H1 (cell line): ENCODE results near the gene RAB5B. TPM values are rescaled to one million over a fixed set of nuclear protein-coding genes. Genes with fewer than 3 reads are reported as not detected.

Source experiments
- CTCF ChIP-seq, 3 experiments: IDR thresholded peaks; 1 replicate in 2 of 3; 2 replicates in 1 of 3; pipeline versions ENCODE4 v1.5.1 to v1.6.1; 2011; ENCODE audit warnings: low read length in 3 of 3, mild to moderate bottlenecking in 3 of 3, inconsistent platforms in 2 of 3, low read depth in 1 of 3, moderate library complexity in 1 of 3; ENCODE audit not compliant: insufficient read depth in 1 of 3; ENCODE audit errors: control extremely low read depth in 1 of 3
- GABPA ChIP-seq: IDR thresholded peaks from 2 replicates; pipeline ENCODE4 v1.6.1; 2011; ENCODE audit warnings: mild to moderate bottlenecking, low read length, moderate library complexity, borderline replicate concordance; ENCODE audit not compliant: insufficient read depth
- HDAC6 ChIP-seq: IDR thresholded peaks from one replicate; pipeline ENCODE4 v1.7.1; 2012; ENCODE audit warnings: low read depth, mild to moderate bottlenecking, inconsistent platforms, low read length, moderate library complexity
- MAX ChIP-seq: IDR thresholded peaks from 2 replicates; pipeline ENCODE4 v1.6.1; 2012; ENCODE audit warnings: inconsistent platforms
- POLR2AphosphoS5 ChIP-seq: IDR thresholded peaks from 2 replicates; pipeline ENCODE4 v1.6.1; 2011; ENCODE audit warnings: low read depth, low read length
- SIN3A ChIP-seq, 2 experiments: IDR thresholded peaks in 1 of 2; conservative IDR thresholded peaks in 1 of 2; 2 replicates each; pipeline ENCODE4 v1.6.1; 2011 to 2012; ENCODE audit warnings: low read length in 2 of 2, improper control_type of control experiment in 1 of 2, low read depth in 1 of 2, mild to moderate bottlenecking in 1 of 2
- SIRT6 ChIP-seq: IDR thresholded peaks from one replicate; pipeline ENCODE4 v1.7.1; 2012; ENCODE audit warnings: low read length, inconsistent platforms
- TEAD4 ChIP-seq: IDR thresholded peaks from 2 replicates; pipeline ENCODE4 v1.6.1; 2012; ENCODE audit warnings: low read depth, low read length, inconsistent platforms, mixed read lengths
- USF2 ChIP-seq: IDR thresholded peaks from 2 replicates; pipeline ENCODE4 v1.6.1; 2011; ENCODE audit warnings: low read length, improper control_type of control experiment
- polyA plus RNA-seq, 7 experiments: library from polyadenylated mRNA; depleted of rRNA in 3 of 7; stranded (reverse) in 5 of 7; unstranded in 2 of 7; fragments of >200 nt in 5 of 7; fragments of 200-250 nt in 2 of 7; gene quantifications; 1 replicate in 5 of 7; 2 replicates in 1 of 7; 4 replicates in 1 of 7; pipeline versions ENCODE4 v1.2.1 to v1.2.3, GENCODE V29; 2011 to 2013; ENCODE audit warnings: missing spikeins in 2 of 7, mixed read lengths in 2 of 7
- total RNA-seq: library from RNA; stranded (reverse); fragmentation: NEBNext Ultra II Directional; extraction: Animal tissue kit (Norgen Biotek cat#: 25700); gene quantifications from 2 replicates; pipeline ENCODE4 v1.2.1, GENCODE V29; 2021

RAB5B gene
- total and polyA plus RNA-seq, 2 of the 8 experiments (the other 6 are each of a cell fraction or from before 2014, with no cell fraction given): 56.7 to 62.4 TPM

- TF ChIP-seq CTCF (IDR thresholded peaks at IDR 0.05; ENCODE audit: control extremely low read depth in 1 of 3, insufficient read depth in 1 of 3, low read depth in 1 of 3, low read length in 3 of 3) (no peak), TEAD4 (no peak), HDAC6 (no peak), SIRT6 (no peak), MAX (no peak), SIN3A (conservative IDR thresholded peaks at IDR 0.05 in 1 of 2, IDR thresholded peaks at IDR 0.05 in 1 of 2; ENCODE audit: low read depth in 1 of 2, low read length in 2 of 2) (no peak), GABPA (no peak), USF2 (no peak), POLR2AphosphoS5 (no peak)
Observed at GRCh38 chr12:56038022-56038655, 64.3 kb downstream of the RAB5B start (continued).
